ENCODE results near the gene ERBB4. TPM values are rescaled to one million over a fixed set of nuclear protein-coding genes. Genes with fewer than 3 reads are reported as not detected.

ERBB4 gene
- polyA plus RNA-seq, 1 donor = 6.4 TPM

- no peak for DNase-seq
These were observed 657.2 kb downstream of the ERBB4 start for GRCh38 chr2:211881449-211881848.

GRCh38 chr2:211879323-211879722, 659.3 kb downstream of the ERBB4 start:
- no peak for DNase-seq

- DNase-seq = no peak
These were observed 661.5 kb downstream of the ERBB4 start for GRCh38 chr2:211877061-211877460.

- DNase-seq = no peak
These were observed 663.1 kb downstream of the ERBB4 start for GRCh38 chr2:211875488-211875887.

GRCh38 chr2:211868996-211869533, 669.5 kb downstream of the ERBB4 start:
- no peak for DNase-seq

- no peak for DNase-seq
These were observed 670.7 kb downstream of the ERBB4 start for GRCh38 chr2:211867845-211868451.

- DNase-seq = no peak
These were observed 674.3 kb downstream of the ERBB4 start for GRCh38 chr2:211864328-211864727.

- DNase-seq = no peak
These were observed 678.4 kb downstream of the ERBB4 start for GRCh38 chr2:211860224-211860623.

GRCh38 chr2:211854832-211855231, 683.8 kb downstream of the ERBB4 start:
- DNase-seq = no peak

- DNase-seq = no peak
These were observed 691.9 kb downstream of the ERBB4 start for GRCh38 chr2:211846714-211847113.

- DNase-seq = no peak
These were observed 692.6 kb downstream of the ERBB4 start for GRCh38 chr2:211846036-211846400.

- no peak for DNase-seq
These were observed 693.1 kb downstream of the ERBB4 start for GRCh38 chr2:211845338-211846035.

GRCh38 chr2:211837706-211838105, 700.9 kb downstream of the ERBB4 start:
- DNase-seq = no peak

- DNase-seq = no peak
These were observed 701.4 kb downstream of the ERBB4 start for GRCh38 chr2:211837206-211837605.

- DNase-seq = no peak
These were observed 702.2 kb downstream of the ERBB4 start for GRCh38 chr2:211836409-211836808.

- no peak for DNase-seq
These were observed 702.9 kb downstream of the ERBB4 start for GRCh38 chr2:211835695-211836094.

- DNase-seq = no peak
These were observed 704.9 kb downstream of the ERBB4 start for GRCh38 chr2:211833582-211834279.

- no peak for DNase-seq
These were observed 708.9 kb downstream of the ERBB4 start for GRCh38 chr2:211829725-211830124.

GRCh38 chr2:211823886-211824479, 714.6 kb downstream of the ERBB4 start:
- DNase-seq = no peak

- DNase-seq = no peak
These were observed 715.8 kb downstream of the ERBB4 start for GRCh38 chr2:211822686-211823335.

GRCh38 chr2:211816754-211817153, 721.8 kb downstream of the ERBB4 start:
- no peak for DNase-seq

GRCh38 chr2:211812587-211812986, 726.0 kb downstream of the ERBB4 start:
- no peak for DNase-seq

GRCh38 chr2:211802666-211803065, 735.9 kb downstream of the ERBB4 start:
- no peak for DNase-seq

Data from hindlimb muscle (tissue), 1 donor.